AG04449 (cell line): ENCODE data around the gene NEMP1.

Experiments used
- CTCF ChIA-PET: fragments of 350-600 bp; formaldehyde crosslinking; extraction: SDS; loops from one replicate; lab custom pipeline; 2021; ENCODE audit warnings: antibody characterized with exemption; lab: Yijun Ruan, JAX
- POLR2A ChIA-PET: fragments of 400-600, 350-600 bp; formaldehyde crosslinking; extraction: SDS; loops from one replicate; lab custom pipeline; 2020; ENCODE audit warnings: antibody characterized with exemption, inconsistent platforms; lab: Yijun Ruan, JAX
- DNase-seq: peaks from one replicate; pipeline ENCODE4 v3.0.0-alpha.2; 2010; ENCODE audit warnings: low read depth, low spot score
- H3K4me3 ChIP-seq: 2 replicates; pipeline ENCODE4 v1.5.1; 2011; ENCODE audit warnings: low read depth, mild to moderate bottlenecking, control low read depth, low read length
- CTCF ChIP-seq: IDR thresholded peaks from one replicate; pipeline ENCODE4 v1.5.1; 2011; ENCODE audit warnings: mild to moderate bottlenecking, moderate library complexity, low read length, control low read depth, inconsistent platforms; ENCODE audit not compliant: insufficient read depth; ENCODE audit errors: missing control alignments

NEMP1 gene

GRCh38 chr12:57031789-57032188 is 46.8 kb downstream of the NEMP1 start:
- CTCF ChIA-PET = interaction anchor here (0.9 to 2.6 kb wide), 6 partner anchors 10 to 44 kb away, joined by 3 to 10 read pairs (median 4); partner anchors contain the start of gene TAC3
- DNase-seq = no peak
- POLR2A ChIA-PET = interaction anchor here (0.5 kb wide), 1 partner anchor 329 kb away, joined by 3 read pairs; no protein-coding TSS in a partner anchor
- no peak overlapping the region for H3K4me3 ChIP-seq
- no peak for TF ChIP-seq CTCF

DNA sequence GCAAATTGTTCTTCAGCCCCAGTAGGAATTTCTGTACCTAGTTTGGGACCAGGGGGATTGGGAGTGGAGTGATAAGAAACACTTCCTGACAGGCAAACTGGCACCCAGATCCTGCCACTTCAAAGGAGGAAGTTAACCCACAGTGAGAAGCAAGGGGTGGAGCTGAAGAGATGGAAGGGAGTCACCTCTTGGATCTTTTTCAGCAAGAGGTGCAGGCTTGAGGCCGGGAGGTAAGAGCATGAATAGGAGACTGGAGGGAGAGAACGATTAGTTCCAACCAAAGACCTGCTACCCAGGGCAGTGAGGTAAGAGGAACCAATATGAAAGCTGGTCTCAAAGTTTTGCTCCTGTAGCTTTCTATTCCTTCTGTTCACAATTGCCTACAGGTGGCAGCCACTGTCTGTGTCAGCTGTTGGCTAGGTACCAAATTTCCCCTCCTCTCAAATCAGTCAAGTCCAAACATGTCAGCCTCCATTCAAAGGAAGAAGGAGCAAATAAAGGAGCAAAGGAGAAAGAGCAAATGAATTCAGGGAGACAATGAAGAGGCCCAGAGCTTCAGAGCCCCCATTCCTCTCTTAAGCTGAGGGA is 47.4 kb downstream of the NEMP1 start:
- no peak overlapping the region for H3K4me3 ChIP-seq
- POLR2A ChIA-PET = interaction anchor here (0.5 kb wide), 1 partner anchor 330 kb away, joined by 3 read pairs; no protein-coding TSS in a partner anchor

DNA sequence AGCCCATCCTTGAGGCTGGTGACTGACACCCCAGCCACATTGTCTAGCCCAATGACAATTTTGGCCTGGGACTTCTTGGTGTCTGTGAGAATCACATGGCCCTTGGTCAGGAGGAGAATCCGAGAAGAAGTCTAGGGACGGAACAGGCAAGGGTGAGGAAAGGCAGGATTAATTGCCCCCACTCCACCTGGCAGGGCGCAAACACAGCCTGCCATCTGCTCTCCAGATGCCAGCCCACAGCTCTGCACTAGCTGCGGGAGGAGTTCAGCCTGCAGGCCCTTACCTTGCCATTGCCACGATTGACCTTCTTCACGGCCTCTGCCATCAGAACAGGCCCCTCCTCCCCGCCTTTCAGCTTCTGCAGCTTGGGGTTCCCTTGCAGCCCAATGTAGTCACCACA is 49.1 kb downstream of the NEMP1 start:
- TF ChIP-seq CTCF = no peak
- ChIA-PET POLR2A (no interaction called here), CTCF (interaction anchor here (1.1 to 2.6 kb wide), 2 partner anchors 12 to 30 kb away, joined by 3 to 10 read pairs; no protein-coding TSS in a partner anchor)
- no peak overlapping the region for H3K4me3 ChIP-seq
- DNase-seq = no peak

More for the DNA sequence above, 47.4 kb downstream of the NEMP1 start:
- no peak for DNase-seq
- no peak for TF ChIP-seq CTCF
- CTCF ChIA-PET = interaction anchor here (0.9 to 2.6 kb wide), 5 partner anchors 9 to 44 kb away, joined by 3 to 10 read pairs (median 3); no protein-coding TSS in a partner anchor

GRCh38 chr12:57027805-57028153 is 50.8 kb downstream of the NEMP1 start:
- ChIA-PET CTCF (interaction anchor here (0.6 to 3.8 kb wide), 9 partner anchors 11 to 266 kb away, joined by 3 to 25 read pairs (median 5); partner anchors contain the start of genes TAC3 and ZBTB39), POLR2A (no interaction called here)
- no peak for DNase-seq
- TF ChIP-seq CTCF = no peak
- no peak overlapping the region for H3K4me3 ChIP-seq

DNA sequence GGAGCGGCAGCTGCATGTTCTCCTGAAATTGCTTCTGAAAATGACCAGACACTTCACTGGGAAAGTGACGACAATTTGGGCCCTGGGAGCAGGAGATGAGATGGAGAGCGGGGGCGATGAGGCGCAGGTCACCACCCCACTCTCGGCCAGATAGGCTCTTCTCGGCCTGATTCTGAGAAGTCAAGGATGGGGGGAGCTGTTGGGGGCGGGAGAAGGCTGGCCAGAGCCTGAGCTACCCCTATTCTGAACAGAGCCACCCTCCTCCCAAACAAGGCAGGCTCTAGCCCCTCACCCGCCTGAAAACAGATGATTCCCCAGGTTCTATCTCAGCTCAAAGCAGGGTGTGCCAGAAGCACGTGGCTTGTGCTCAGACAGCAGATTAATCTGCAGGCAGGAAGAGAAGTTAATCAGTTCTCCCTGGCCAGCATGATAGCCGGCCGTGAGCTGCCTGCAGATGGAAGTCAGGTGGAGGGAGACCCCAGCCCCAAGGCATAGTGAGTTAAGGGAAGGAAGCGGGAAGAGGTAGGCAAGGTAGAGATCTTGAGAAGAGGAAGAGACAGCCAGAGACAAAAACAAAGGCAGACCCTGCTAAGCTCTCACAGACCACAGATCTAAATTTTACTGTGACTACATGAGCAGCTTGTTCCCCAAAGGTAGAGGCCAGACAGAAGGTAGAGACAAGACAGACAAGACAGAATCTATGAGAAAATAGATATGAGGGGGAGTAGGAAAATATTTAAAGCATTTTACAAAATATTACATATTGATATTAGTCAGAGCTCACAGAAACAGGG is 51.4 kb downstream of the NEMP1 start:
- POLR2A ChIA-PET = interaction anchor here (0.6 kb wide), 1 partner anchor 10 kb away, joined by 3 read pairs; no protein-coding TSS in a partner anchor

More for the DNA sequence above, 51.4 kb downstream of the NEMP1 start:
- CTCF ChIA-PET = interaction anchor here (0.6 to 3.8 kb wide), 9 partner anchors 11 to 266 kb away, joined by 3 to 25 read pairs (median 5); partner anchors contain the start of genes TAC3 and ZBTB39
- no peak overlapping the region for H3K4me3 ChIP-seq
- DNase-seq = no peak
- TF ChIP-seq CTCF = no peak
